ENCODE results near the gene GLT8D1.
A peak's percentile ranks its signal among the peaks of the same experiment; 100 is the strongest.

GLT8D1 gene

DNA sequence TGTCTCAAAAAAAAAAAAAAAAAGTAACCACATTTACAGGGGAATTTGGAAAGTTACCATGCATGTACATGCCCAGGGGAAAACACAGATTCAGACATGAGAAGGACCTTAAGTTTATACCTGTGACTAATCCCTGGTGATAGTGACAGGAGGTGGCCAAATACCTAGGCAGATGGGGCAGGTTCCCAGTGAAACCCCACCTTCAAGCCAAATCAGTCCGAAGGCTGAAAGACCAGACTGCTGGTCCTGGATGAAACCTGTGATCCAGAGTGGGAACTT lies 16.1 kb upstream of the GLT8D1 start:
- no peaks in the 10 kb centered on the region for H3K27me3 Mint-ChIP-seq (ENCODE audit: low read depth)
- no peak overlapping the region for H3K4me3 Mint-ChIP-seq
- H3K9me3 Mint-ChIP-seq = peaks cover 3% of the 10 kb centered on the region
- H3K4me1 Mint-ChIP-seq (ENCODE audit: low read depth) = peaks cover 23% of the 10 kb centered on the region
- peaks cover 11% of the 10 kb centered on the region for H3K36me3 Mint-ChIP-seq (ENCODE audit: low read depth)
- peak overlapping the region; percentile 90 for H3K27ac Mint-ChIP-seq

DNA sequence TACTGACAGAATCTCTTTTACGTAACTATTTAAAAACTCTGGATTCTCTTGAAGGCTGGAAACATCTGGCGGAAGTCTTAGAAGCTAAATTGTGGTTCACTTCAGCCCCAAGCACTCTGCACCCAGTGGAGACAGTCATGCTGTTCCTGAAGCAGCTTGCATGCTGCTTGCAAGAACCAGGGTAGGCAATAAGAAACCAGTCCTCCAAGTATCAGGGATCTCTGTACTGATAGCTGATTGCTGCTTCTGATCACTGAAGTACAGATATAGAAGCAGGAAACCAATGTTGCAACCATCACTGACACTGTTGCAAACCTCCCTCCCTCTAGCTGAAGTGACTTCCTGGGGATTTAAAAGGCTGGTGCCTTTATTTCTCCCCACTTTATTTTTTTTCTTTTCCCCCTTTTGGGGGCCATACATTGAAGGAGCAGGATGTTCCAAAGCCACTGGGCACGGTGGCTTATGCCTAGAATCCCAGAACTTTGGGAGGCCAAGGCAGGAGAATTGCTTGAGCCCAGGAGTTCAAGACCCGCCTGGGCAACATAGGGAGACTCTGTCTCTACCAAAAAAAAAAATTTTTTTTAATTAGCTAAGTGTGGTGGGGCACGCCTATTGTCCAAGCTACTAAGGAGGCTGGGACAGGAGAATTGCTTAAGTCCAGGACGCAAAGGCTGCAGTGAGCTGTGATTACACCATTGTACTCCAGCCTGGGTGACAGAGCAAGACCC lies 15.6 kb upstream of the GLT8D1 start:
- Mint-ChIP-seq H3K4me1 (ENCODE audit: low read depth) (peaks cover 23% of the 10 kb centered on the region), H3K27me3 (ENCODE audit: low read depth) (no peaks in the 10 kb centered on the region), H3K4me3 (peak overlapping the region; percentile 36), H3K9me3 (peaks cover 3% of the 10 kb centered on the region), H3K27ac (peak overlapping the region; percentile 90), H3K36me3 (ENCODE audit: low read depth) (peaks cover 14% of the 10 kb centered on the region)

DNA sequence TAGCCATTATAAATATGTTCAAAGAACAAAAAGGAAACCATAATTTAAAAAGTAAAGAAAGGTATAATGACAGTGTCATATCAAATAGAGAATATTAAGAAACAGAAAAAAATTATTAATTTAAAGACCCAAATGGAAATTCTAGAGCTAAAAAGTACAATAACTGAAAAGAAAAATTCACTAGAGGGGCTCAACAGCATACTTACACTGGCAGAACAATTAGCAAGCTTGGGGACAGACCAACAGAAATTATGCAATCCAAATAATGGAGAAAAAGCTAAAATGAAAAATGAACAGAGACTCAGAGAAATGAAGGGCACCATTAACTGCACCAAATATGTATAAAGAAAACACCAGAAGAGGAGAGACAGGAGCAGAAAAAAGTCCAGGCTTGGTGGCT lies 14.0 kb upstream of the GLT8D1 start:
- H3K4me1 Mint-ChIP-seq (ENCODE audit: low read depth) = peaks cover 23% of the 10 kb centered on the region
- H3K27me3 Mint-ChIP-seq (ENCODE audit: low read depth) = no peaks in the 10 kb centered on the region
- H3K9me3 Mint-ChIP-seq = peaks cover 3% of the 10 kb centered on the region
- no peak overlapping the region for H3K27ac Mint-ChIP-seq
- peaks cover 13% of the 10 kb centered on the region for H3K36me3 Mint-ChIP-seq (ENCODE audit: low read depth)
- no peak overlapping the region for H3K4me3 Mint-ChIP-seq

DNA sequence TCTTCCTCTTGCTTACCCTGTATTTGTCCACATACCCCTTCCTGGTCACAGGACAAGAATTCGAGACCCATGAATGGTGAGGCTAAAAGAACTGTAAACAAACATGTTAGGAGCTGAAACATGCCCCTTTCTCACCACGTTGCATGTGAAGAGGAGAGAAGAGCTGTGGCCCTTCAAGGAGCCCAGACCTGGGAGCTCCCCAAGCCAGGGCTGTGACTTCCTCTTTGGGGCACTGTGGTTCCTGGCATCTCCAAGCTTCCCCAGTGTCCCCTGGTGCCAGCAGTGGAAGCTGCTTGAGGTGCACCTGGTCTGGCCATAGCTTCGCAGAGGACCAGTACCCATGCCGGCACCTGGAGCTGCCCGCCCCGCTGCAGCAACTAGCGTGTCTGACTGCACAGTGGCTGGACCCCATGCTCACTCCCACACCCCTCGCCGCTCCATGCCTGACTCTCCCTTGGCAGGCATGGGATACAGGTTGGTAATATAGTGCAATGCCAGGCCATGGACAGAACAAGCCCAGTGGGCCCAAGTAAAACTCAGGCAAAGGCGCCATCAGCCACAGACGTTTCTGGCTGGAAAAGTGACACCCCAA lies 10.2 kb upstream of the GLT8D1 start:
- no peaks in the 10 kb centered on the region for H3K27me3 Mint-ChIP-seq (ENCODE audit: low read depth)
- H3K36me3 Mint-ChIP-seq (ENCODE audit: low read depth) = peaks cover 10% of the 10 kb centered on the region
- H3K4me1 Mint-ChIP-seq (ENCODE audit: low read depth) = peaks cover 10% of the 10 kb centered on the region
- peaks cover 3% of the 10 kb centered on the region for H3K9me3 Mint-ChIP-seq
- no peak overlapping the region for H3K27ac Mint-ChIP-seq
- H3K4me3 Mint-ChIP-seq = no peak overlapping the region

DNA sequence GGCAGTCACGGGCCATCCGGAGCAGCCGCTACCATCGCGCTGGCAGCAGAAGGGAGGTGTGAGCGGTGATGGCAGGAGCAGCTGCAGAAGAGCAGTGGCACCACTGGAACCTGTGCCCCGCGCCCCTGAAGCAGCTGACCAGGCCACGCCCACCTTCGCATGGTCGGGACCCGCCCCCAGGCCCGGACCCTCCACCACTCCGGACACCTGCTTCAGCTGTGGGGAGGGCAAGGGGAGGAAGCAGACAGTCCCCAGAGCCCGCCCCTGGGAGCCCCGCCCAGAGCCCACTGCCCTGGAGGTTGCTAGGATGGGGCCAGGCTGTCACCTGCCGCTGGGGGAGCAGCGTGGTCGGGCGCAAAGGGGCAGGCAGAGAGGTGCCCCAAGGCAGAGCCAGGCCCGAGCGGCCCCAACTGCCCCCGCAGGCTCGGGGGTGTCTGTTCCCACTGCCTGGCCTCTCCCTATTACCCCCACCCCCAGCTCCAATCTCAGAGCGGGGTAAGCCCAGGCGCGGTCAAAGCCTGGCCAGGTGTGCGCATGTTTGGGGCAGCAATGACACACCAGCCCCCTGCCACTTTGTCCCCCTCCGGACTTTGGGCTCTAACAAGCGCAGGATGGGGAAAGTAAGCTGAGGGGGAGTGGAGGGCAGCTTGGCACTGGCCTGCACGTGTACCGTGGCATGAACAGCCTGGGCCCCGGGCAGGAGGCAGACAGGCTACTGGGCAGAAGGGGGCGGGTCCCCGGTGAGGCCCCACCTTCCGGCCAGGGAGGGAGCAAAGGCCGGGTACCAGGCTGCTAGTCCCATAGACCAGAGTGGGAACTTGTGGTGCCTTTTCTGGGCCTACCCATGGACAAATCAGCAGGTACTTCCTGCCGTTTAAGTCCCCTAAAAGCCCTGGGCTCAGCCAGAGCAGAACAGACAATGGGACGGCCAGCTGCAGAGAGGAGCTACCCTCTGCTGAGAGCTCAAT lies 9.0 kb upstream of the GLT8D1 start:
- H3K36me3 Mint-ChIP-seq (ENCODE audit: low read depth) = peaks cover 6% of the 10 kb centered on the region
- peaks cover 1% of the 10 kb centered on the region for H3K4me1 Mint-ChIP-seq (ENCODE audit: low read depth)
- H3K9me3 Mint-ChIP-seq = peaks cover 1% of the 10 kb centered on the region
- H3K4me3 Mint-ChIP-seq = no peak overlapping the region
- no peaks in the 10 kb centered on the region for H3K27me3 Mint-ChIP-seq (ENCODE audit: low read depth)
- no peak overlapping the region for H3K27ac Mint-ChIP-seq

DNA sequence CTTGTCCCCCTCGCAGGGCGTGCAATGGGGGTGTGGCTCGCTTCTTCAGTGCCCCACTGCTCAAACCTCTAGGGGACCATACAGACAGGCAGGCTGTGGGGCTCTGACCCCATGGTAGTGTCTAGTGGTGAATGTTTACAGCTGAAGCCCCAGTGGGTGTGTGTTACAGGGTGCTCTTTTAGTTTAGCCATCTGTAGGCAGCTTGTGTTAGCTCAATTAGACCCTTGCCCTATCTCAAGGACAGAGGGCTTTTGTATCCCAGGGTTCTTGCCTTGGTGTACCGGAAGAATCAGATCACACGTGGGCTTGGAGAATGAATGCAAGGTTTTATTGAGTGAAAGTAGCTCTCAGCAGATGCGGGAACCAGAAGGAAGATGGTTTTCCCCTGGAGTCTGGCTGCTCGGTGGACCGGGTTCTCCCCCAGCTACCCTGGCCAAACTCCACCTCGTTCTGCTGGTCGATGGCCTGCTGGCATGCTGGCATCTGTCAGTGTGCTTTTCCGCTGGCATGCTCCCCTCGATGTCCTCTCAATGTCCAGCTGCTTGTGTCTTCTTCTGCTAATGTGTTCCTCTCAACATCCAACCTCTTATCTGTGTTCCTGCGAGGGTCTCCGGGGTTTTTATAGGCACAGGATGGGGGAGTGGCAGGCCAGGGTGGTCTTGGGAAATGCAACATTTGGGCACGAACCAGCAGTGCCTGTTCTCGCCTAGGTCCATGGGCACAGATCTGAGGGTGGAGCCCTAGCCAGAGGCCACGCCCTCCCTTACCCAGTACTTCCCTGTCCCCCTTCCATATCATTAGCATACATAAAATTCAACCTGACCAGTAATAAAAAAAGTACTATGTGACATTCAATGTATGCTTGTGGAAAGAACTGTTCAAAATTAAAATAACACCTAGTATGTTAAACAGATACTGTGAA lies 7.0 kb upstream of the GLT8D1 start:
- H3K9me3 Mint-ChIP-seq = no peaks in the 10 kb centered on the region
- H3K36me3 Mint-ChIP-seq (ENCODE audit: low read depth) = peaks cover 15% of the 10 kb centered on the region
- no peaks in the 10 kb centered on the region for H3K27me3 Mint-ChIP-seq (ENCODE audit: low read depth)
- H3K4me3 Mint-ChIP-seq = no peak overlapping the region
- H3K4me1 Mint-ChIP-seq (ENCODE audit: low read depth) = peaks cover 8% of the 10 kb centered on the region
- no peak overlapping the region for H3K27ac Mint-ChIP-seq

DNA sequence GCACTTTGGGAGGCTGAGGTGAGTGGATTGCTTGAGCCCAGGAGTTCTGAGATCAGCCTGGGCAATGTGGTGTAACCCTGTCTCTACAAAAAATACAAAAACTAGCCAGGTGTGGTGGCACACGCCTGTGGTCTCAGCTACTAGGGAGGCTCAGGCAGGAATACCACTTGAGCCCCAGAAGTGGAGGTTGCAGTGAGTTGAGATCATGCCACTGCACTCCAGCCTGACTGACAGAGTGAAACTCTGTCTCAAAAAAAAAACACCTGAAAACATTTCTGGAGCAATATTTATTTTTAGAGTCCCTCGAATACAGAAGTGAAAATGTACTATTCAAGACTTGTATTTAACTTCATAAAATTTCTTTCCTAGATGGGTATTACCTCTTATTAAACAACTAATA lies 4.9 kb upstream of the GLT8D1 start:
- Mint-ChIP-seq H3K4me1 (ENCODE audit: low read depth) (peaks cover 16% of the 10 kb centered on the region), H3K9me3 (no peaks in the 10 kb centered on the region), H3K36me3 (ENCODE audit: low read depth) (peaks cover 11% of the 10 kb centered on the region), H3K4me3 (no peak overlapping the region), H3K27me3 (ENCODE audit: low read depth) (no peaks in the 10 kb centered on the region), H3K27ac (no peak overlapping the region)

DNA sequence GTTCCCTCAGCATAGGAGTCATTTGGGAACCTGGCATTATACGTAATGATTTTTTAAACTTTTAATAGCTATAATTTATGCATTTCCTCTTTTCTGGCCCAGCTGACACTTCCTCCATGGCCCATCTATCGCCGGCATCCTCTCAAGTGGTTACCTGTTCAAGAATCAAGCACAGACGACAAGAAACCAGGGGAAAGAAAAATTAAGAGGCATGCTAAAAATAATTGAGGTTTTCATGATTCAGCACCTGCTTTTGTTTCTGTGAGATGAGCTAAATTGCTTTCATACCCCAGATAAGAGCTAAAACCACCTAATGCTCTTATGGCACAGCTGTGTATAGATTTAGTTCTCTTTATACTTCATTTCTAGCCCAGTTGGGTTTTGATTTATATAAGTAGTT lies 2.0 kb upstream of the GLT8D1 start:
- Mint-ChIP-seq H3K27me3 (ENCODE audit: low read depth) (no peaks in the 10 kb centered on the region), H3K36me3 (ENCODE audit: low read depth) (peaks cover 12% of the 10 kb centered on the region), H3K4me1 (ENCODE audit: low read depth) (peaks cover 31% of the 10 kb centered on the region), H3K4me3 (peak overlapping the region; percentile 76), H3K27ac (peak overlapping the region; percentile 70), H3K9me3 (no peaks in the 10 kb centered on the region)

DNA sequence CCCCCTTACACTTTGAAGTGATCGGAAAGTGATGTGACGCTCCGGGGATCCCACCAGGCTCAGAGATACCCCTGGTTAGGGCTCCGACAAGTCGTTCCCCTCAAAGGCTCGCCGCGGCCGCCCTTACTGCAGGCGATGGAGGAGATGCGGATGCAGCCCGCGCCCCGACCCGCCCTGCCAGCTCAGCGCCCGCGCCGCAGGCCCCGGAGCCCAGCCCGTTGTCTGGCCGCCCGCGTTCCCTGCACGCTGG lies 228 bp downstream of the GLT8D1 start:
- Mint-ChIP-seq H3K27ac (peak overlapping the region; percentile 87), H3K4me1 (ENCODE audit: low read depth) (peaks cover 32% of the 10 kb centered on the region), H3K27me3 (ENCODE audit: low read depth) (no peaks in the 10 kb centered on the region), H3K9me3 (no peaks in the 10 kb centered on the region), H3K36me3 (ENCODE audit: low read depth) (peaks cover 12% of the 10 kb centered on the region), H3K4me3 (peak overlapping the region; percentile 90)

DNA sequence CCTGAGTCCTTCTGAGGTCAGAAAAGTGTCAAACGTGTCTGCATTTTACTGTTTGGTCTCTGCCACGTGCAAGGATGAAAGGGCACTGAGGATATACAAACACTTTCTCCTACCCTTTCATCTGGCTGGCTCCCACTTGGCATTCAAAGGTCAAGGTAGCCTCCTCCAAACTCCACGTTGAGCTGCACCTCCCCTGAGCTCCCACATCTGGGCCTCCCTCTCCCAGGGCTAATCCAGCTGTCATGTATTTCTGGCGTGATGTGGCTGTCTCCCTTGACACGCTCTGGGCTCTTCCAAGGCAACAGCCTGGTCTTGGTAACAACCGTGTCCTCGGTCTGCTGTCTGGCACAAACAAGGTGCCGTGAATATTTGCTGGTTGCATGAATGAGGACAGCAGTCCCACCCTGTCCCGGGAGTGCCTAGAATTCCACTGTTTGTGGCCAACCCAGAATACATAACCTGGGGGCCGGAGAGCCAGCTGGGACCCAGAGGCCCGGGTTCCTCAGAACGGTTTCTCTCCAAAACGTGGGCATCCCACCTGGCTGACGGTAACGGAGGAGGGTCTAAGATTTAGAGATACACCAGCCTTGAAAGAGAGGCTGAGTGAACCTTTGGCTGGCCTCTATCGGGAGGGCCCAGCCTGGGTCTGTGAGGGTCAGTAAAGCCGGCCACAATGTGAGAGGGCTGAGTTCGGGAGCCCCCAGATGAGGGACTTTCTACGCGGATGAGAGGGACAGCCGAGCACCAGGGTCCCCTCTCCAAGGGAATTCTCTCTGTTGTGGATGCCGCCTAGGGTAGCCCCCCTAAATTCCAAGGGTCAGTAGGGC lies 767 bp downstream of the GLT8D1 start:
- Mint-ChIP-seq H3K27me3 (ENCODE audit: low read depth) (no peaks in the 10 kb centered on the region), H3K36me3 (ENCODE audit: low read depth) (peaks cover 12% of the 10 kb centered on the region), H3K27ac (peak overlapping the region; percentile 87), H3K4me3 (peak overlapping the region; percentile 90), H3K4me1 (ENCODE audit: low read depth) (peaks cover 35% of the 10 kb centered on the region), H3K9me3 (no peaks in the 10 kb centered on the region)

DNA sequence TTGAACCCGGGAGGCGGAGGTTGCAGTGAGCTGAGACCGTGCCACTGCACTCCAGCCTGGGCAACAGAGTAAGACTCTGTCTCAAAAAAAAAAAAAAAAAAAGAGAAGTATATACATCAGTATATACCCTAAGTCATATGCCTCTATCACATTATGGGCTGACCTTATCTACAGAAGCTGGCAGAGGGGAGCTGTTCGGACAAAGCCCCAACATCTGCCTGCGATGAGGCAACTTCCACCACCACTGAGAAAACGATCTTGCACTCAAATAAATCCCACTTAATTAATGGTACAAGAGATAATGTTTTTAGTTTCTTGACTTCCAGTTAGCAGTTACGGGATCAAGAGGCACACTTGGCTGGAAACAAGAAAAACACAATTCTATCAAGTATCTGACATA lies 2.2 kb downstream of the GLT8D1 start:
- peak overlapping the region; percentile 19 for H3K4me3 Mint-ChIP-seq
- no peak overlapping the region for H3K27ac Mint-ChIP-seq
- H3K4me1 Mint-ChIP-seq (ENCODE audit: low read depth) = peaks cover 34% of the 10 kb centered on the region
- H3K9me3 Mint-ChIP-seq = no peaks in the 10 kb centered on the region
- H3K27me3 Mint-ChIP-seq (ENCODE audit: low read depth) = no peaks in the 10 kb centered on the region
- peaks cover 12% of the 10 kb centered on the region for H3K36me3 Mint-ChIP-seq (ENCODE audit: low read depth)

DNA sequence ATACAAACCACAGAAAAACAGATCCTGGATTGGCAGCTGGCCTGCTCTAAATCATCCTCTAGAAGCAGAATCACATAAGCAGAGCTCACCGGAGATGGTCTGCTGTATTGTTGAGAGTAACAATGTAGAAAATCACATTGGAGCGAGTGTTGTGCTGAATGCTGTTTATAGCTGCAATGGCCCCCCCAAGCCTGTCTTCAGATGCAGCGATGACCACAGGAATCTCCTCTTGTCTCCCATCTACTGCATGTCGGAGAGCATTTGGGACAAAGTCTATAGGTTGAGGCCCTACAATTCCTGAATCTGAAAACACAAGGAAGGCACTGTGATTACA lies 8.0 kb downstream of the GLT8D1 start:
- Mint-ChIP-seq H3K36me3 (ENCODE audit: low read depth) (peaks cover 47% of the 10 kb centered on the region), H3K4me3 (no peak overlapping the region), H3K9me3 (no peaks in the 10 kb centered on the region), H3K27ac (no peak overlapping the region), H3K4me1 (ENCODE audit: low read depth) (peaks cover 10% of the 10 kb centered on the region), H3K27me3 (ENCODE audit: low read depth) (no peaks in the 10 kb centered on the region)

DNA sequence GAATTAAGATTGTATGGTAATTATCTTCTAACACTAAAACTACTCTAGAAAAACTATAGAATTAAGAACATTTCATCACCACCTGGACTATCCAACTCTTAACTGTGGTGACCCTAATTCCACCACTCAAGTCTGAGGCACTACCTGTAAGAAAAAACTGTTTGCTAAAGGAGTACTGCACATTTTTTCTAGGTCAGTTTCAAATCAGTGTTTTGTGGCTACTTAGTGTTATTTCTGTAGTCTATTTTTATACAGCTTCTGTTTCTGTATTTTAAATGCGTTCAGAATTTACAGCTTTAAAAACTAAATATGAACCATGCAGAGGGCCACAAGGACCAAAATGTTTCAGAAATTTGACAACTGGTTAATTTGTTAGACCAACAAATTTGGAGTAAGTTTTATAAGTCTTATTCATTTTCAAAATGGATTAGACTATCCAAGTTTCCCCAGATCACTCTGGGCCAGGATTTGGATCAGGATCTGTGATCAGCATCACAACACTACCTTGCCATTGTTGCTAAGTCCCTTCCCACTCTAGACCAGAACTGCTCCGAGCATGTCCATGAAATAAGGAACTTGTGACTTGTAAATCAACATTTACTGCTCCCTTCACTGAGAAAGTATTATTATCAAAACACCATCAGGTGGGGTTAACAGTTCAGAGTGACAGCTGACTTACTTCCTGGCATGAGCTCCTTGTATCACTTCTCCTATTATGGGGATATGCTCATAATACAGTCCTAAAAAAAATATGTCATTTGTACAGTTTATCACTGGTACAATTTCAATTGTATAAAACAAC lies 8.6 kb downstream of the GLT8D1 start:
- Mint-ChIP-seq H3K27ac (no peak overlapping the region), H3K9me3 (no peaks in the 10 kb centered on the region), H3K36me3 (ENCODE audit: low read depth) (peaks cover 47% of the 10 kb centered on the region), H3K4me1 (ENCODE audit: low read depth) (peaks cover 10% of the 10 kb centered on the region), H3K4me3 (no peak overlapping the region), H3K27me3 (ENCODE audit: low read depth) (no peaks in the 10 kb centered on the region)
